ENCODE data around the gene NHERF1.

DNA sequence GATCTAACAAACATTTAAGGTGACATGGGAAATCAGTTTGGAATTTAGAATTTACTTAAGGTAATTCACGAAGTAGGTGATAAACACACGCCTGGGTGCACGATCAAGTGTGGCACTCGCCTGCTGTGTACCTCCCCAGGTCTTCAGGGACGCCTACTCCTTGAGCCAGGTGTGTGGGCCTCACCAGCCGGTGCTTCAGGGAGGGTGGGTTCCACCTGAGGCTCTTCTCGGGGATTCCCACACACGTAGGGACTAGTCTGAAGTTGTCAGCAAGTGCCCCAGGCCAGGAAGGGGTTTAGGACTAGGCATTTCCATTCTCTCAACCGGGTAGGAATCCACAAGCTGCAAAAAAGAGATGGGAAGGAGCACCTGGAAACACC is 37.5 kb downstream of the NHERF1 start:
- TF ChIP-seq CTCF (IDR thresholded peaks at IDR 0.05): no peak
- TF ChIP-seq EP300 (IDR thresholded peaks at IDR 0.05): no peak
